GM19467 (cell line): ENCODE data around the gene TSPAN4.

Experiments
- ATAC-seq: cut with Tn5 transposase; IDR thresholded peaks from one replicate; pipeline ENCODE4 v1.9.1; 2021; ENCODE audit warnings: mild to moderate bottlenecking, moderate library complexity; ENCODE audit not compliant: unreplicated experiment

The TSPAN4 gene

DNA sequence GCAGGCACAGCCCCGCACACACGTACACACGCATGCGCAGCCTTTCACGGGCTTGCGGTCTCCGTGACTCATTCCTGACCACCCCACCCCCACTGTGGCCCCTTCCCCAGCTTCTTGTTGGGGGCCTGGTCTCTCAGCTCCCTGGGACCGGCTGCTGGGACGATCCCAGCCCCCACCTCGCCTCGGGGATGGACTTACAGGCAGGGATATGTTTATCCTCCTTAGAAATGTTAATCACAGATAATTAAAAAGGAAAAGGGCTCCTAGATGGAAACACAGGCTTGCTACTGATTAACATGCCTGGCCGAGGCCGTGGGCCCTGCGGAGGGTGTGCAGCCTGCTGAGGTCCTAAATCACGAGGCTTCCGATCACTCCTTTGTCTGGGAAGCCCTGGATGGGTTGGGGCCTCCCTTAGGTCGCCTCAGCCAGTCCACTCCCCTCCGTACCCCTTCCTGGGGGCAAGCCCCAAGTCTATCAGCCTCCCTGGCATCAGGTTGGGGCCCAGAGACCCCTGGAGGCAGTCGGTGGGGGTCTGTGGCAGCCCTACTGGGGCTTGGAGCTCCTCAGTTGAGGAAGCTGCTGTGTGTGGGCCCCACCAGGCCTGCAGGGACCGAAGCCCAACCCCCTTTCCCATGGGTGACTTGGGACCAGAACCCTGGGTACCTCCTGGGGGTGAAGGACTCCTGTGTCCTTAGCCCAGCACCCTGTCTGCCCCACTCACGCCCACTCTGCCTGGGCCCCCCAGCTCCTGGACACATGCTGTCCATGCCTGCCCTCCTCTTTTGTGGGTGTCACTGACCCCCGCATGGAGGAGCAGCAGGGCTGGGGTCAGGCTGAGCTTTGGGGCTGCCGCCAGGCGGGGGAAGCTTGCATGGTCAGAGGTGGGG lies 20.6 kb downstream of the TSPAN4 start:
- no peak for ATAC-seq

DNA sequence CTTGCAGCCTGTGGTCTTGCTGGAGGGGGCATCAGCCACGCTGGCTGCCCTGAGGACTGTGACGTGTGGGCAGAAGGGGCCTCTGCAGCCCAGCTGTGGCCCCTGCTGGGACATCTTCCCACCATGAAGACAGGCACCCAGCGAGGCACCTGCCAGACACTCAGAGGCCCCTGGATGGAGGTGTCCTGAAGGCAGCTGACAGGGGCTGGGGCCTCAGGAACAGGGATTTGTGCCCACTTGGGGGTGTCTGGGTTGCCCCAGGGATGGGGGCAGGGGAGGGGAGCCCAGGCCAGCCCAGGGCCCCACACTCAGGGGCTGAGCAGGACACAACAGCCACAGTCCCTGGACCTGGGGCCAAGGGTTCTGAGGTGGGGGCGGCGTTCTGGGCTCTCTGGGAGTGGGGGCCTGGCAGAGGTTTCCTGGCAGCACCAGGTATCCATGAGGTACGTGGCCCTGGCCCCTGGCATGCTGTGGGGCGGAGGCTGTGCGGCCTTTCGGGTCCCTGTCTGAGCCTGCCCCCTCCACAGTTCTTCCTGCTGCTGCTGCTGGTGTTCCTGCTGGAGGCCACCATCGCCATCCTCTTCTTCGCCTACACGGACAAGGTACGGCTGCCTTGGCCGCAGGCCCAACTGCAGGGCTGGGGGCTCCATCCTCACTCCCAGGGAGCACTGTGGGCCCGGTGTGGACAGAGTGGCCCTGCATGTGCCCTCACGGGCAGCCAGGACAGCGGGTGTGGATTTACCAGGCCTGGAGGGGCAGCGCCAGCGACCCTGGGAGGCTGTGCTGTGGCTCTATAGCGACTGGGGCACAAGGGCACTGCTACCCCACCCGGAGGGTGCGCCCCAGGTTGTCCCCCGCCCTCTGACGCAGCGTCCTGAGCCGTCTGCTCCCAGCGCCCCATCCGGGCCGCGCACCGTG lies 21.5 kb downstream of the TSPAN4 start:
- no peak for ATAC-seq

DNA sequence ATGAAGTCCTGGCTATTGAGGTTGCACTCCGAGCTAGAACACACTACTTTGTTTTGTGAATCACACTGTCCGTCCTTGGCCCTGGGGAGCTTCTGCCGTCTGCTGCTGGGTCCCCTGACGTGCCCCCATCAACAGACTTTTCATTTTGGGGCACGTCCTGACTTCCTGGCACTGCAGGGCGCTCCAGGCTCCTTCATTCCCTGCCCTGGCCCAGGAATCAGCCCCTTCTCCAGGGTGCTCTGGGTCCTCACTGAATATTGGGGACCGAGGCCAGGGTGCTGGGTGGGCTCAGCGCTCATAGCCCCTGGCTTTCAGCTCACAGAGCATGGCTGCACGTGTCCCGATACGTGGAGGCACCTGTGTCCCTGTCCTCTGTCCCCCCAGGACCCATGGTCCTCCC lies 22.2 kb downstream of the TSPAN4 start:
- ATAC-seq: no peak

DNA sequence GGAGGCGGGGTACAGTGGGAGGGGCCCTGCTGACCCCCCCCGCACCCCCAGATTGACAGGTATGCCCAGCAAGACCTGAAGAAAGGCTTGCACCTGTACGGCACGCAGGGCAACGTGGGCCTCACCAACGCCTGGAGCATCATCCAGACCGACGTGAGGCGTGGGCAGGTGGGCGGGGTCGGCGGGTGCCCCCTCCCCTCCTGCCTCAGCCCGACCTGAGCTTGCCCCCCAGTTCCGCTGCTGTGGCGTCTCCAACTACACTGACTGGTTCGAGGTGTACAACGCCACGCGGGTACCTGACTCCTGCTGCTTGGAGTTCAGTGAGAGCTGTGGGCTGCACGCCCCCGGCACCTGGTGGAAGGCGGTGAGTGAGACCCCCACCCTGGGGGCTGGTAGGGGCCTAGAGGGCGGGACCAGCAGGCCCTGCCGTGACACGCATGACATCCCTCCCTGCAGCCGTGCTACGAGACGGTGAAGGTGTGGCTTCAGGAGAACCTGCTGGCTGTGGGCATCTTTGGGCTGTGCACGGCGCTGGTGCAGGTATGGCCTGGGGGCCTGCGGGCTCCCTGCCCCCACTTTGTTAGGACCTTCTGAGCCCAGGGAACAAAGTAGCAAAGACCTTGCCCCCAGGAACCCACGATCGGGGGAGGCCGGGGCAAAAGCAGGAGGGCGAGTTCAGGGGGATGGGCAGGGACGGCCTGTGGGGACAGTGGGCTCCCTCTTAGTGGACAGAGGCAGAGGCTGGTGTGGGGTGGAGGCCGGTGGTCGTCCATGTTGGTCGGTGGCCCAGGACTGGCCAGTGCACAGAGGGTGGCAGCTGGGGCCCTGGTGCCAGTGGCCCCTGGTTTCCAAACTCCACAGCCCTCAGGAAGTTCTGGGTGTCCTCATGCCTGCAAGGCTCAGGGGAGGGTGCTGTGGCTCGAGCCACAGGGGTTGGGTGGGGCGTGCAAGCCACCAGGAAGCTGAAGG lies 23.1 kb downstream of the TSPAN4 start:
- ATAC-seq: no peak

DNA sequence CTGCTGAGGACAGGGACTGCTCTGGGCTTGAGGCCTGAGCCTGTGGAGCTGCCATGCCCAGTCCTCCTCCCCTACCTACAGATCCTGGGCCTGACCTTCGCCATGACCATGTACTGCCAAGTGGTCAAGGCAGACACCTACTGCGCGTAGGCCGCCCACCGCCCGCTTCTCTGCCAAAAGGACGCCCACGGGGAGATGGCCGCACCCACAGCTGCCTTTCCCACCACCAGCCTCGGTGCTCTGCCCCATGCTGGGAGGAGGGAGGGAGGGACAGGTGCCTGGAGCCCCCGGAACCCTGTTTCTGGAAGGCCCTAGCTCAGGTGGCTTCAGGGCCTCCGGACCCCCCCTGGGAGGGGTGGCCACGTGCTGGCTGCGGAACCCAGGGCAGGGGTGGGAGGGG lies 23.8 kb downstream of the TSPAN4 start:
- no peak for ATAC-seq

DNA sequence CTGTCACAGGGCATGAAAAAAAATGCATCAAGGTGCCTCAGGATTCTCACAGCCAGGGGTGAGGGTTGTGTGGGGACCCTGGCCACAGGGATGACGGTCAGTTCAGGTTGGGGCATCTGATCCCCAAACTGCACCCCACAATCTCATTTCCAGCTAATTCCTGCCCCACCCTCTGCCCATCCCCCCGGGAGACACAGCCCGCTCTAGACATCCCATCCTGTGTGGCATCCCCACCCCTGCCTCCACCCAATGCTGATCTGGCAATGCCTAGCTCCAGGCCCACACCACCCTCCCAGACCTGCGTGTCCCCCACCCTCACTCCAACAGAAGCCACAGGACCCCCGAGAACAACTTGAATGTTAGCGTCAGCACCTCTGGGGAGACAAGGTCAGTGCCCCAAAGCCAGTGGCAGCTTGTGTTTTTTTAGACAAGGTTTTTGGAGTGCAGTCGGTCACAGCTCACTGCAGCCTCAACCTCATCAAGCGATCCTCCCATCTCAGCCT lies 25.3 kb downstream of the TSPAN4 start:
- ATAC-seq: no peak

DNA sequence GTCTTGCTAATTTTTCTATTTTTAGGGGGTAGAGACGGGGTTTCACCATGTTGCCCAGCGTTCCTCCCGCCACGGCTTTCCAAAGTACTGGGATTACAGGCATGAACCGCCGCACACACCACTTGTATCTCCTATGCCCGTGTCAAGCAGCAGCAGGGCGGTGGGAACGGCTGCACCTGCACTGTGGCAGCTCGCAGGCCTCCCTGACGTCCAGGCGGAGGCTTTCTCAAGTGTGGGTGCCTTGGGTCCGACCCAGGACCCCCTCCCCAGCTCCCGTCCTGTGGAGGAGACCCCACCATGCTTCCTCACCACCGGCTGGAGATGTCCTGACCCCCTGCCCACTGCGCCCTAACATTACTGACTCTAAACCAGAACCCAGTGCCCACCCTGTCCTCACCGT lies 25.7 kb downstream of the TSPAN4 start:
- no peak for ATAC-seq

DNA sequence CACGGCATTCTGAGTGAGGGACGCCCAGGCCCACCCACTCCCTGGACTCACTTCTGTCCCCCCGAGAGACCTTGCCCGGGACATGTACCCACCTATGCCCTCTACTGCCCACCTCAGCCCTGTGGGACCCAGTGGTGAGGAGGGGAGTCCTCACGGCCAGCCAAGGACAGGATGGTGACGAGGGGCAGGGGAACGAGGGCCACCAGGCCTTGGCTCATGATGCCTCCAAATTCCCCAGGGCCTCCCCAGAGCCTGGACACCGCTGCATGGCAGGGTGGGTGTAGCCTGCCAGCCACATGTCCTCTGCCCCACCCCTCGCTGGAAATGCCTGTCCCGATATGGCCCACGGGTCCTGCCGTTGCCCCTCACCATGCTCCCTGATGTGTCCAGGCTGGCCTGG lies 26.1 kb downstream of the TSPAN4 start:
- ATAC-seq: no peak

DNA sequence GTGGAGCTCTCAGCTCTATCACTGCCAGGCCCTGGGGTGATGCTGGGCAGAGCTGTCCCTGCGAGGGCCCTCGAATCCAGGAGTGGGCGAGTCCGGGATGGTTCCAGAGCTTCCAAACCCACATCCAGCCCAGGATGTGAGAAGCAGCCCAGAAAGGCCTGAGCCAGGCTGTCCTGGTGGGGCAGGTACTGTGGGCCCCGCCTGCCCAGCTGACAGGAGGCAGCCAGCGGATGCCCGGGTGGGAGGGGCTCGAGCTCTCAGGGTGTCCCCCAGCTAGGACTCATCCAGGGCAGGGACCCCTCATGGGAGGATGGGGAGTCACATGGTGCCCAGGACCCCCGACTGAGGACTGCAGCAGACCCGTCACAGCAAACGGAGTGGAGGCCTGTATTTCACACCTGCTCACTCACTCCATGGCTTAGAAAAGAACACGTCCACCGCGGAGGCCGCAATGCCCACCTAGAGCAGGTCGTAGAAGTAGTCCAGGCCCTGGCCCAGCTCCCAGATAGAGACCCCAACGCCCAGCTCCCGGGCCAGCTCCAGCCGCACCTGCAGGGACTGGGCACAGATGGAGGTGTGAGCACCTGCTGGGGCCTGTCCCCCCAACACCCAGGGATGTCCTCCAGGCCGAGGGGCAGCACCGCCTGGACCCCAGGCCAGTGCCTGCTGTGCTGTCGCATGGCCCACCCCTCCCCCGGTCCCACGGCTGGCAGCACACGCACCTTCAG lies 26.9 kb downstream of the TSPAN4 start:
- ATAC-seq: no peak

DNA sequence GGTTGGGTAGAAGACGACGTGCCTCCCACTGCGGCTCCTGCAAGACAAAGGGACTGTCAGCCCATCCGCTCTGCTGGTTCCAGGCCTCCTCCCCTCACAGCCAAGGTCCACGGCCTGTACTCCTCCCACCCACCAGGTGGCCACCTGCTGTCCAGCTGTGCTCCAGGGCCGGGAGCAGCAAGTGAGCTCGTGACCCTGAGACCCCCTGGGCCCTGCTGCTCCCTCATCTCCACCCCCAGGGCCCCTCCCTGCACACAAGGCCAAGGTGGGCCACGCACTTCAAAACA lies 27.4 kb downstream of the TSPAN4 start:
- no peak for ATAC-seq

DNA sequence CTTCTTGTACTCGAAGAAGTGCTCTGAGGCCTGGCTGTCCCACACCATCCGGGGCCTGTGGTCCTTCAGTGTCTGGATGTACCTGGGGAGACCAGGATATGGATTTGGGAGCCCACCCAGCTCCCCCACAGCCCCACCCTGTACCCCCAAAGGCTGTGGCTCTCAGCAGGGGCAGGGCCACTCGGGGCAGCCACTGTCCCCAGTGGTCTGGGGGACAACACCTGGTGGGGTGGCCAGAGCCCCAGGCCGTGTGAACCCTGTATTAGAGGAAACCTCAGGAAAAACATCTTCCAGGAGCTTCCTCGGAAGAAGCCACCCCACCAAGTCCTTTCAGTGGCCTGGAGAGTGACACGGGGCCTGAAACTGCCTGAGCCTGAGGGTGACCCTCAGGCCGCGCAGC lies 27.8 kb downstream of the TSPAN4 start:
- no peak for ATAC-seq

DNA sequence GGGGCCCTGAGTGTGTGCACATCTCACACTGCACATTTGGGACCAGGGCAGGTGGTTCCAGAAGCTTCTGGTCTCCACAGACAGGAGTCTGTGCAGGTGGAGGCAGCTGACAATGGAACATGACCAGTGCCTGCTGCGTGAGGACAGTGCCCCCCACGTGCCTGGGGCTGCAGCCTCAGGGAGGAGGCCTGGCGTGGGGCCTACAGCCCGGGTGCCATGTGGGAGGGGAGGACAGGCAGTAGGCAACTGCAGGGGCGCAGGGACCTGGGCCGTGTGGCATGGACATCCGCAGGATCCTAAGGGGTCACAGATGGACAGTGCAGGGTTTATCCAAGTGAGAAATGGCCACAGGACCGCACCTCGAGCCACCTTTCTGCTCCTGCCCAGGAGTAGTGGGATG lies 28.8 kb downstream of the TSPAN4 start:
- no peak for ATAC-seq

DNA sequence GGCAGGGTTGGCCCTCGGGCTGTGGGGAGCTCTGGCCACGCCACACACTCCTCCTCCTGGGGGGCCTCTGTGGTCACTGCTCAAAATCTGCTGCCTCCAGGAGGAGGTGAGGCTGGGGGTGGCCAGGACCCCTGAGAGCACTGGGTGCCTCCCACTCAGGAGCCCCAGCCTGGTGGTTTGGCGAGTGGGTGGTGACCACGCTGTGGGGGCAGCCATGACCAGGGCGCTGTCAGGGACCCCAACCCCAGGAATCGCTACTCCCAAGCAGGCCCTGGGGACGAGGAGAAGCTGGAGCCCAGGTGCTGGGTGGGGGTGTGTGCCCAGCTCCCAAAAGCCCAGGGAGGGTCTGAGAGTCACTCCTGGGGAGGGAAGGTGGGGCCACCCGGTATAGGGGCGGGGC lies 30.1 kb downstream of the TSPAN4 start:
- no peak for ATAC-seq

DNA sequence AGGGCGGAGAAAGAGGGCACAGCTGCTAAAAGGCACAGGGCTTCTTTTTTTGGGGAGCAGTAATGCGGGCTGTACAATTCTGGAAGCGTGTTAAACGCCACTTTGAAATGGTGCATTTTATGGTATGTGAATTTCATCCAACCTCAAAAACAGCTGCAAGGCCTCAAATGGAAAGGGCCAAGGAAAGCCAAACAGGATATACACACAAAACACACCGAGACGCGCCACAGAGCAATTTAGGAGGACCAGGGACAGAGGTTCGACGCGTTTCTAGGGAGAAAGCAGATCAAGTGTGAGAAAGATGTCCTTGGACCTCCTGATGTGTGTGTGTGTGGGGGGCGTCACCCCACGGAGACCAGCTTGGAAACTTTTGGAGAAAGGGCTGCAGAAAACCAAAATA lies 31.1 kb downstream of the TSPAN4 start:
- no peak for ATAC-seq

DNA sequence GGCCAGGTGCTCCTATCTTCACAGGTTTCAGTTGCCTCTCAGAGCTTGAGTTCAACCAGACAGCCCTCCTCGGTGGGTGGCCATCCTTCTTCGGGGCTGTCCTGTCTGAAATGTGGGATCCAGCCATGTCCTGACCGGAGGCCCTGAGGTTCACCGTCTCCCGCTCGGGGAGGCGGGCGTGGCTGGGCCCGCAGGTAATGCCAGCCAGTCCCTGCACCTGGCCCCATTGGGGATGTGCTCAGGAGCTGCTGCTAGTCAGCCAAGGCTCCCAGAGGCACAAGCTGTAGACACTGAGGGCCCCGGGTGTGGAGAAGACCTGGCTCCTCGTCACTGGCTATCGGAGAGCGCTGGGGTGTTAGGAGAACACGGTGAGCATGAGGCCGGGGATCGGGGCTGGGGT lies 32.6 kb downstream of the TSPAN4 start:
- ATAC-seq: no peak

DNA sequence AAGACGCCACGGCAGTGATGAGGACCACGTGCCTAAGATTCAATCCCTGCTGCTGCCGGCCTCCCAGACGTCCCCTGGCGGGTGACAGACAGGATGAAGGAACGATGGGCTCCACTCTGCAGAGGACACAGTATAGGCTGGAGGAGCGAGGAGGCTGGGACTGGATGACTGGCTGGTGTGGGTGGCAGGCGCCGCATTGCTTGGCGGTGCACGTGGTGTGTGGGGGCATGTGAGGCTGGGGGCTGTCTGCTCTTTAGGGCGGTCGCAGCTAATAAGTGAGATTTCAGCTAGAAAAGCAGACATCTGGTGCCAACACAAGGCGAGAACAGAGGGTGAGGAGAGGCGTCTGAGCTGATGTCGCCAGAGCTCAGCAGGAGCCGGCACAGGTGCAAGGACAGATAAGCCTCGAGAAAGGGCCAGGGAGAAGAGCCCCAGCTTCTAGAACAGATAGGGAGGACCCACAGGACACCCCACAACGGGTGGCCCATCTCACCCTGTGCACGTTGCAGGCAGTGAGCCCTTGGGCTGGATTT lies 33.2 kb downstream of the TSPAN4 start:
- ATAC-seq: no peak

DNA sequence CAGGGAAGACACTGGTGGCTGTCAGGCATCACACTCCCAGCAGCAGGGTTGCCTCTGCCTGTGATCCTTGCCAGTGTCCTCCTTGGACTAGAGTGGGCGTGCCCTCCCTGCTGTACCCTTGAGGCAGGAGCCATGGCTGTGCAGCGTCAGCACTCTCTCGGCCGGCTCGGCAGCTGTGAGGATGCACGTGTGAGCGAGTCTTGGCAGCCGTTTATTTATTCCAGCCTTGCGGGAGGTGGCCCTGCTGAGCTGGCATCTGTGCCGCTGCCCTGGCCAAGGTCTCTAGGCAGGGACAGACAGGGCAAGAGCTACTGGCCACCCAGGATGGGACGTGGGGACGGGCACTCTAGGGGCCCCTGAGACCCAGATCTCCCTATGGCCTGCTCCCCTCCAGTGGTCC lies 33.9 kb downstream of the TSPAN4 start:
- no peak for ATAC-seq

DNA sequence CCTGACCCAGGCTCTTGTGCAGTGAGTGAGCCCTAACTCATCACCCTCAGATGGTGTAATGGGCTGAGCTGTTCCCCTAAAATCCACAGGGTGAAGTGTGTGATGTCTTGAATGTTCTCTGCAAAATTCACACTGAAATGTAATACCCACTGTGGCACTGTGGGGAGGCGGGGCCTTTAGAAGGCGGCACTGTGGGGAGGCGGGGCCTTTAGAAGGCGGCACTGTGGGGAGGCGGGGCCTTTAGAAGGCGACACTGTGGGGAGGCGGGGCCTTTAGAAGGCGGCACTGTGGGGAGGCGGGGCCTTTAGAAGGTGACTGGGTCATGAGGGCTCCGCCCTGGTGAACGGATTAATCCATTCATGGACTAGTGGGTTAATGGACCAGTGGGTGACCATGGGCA lies 34.9 kb downstream of the TSPAN4 start:
- ATAC-seq: no peak

DNA sequence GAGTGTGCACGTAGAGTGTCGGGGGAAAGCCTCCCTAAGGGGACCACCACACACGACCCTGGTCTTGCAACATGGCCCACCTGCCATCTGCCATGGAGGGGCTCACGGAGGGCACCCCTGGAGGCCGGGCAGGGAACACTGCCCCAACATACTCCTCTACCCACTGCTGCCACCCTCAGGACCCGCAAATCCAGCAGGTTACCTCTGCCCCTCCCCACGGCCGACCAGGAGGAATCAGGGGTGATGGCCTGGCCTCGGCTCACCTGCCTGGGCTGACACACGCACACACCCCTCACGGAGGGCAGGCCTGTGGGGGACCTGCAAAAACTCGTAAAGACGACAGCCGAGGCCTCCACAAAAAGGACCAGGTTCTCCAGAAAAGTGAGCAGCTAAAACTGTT lies 37.8 kb downstream of the TSPAN4 start:
- ATAC-seq: no peak

DNA sequence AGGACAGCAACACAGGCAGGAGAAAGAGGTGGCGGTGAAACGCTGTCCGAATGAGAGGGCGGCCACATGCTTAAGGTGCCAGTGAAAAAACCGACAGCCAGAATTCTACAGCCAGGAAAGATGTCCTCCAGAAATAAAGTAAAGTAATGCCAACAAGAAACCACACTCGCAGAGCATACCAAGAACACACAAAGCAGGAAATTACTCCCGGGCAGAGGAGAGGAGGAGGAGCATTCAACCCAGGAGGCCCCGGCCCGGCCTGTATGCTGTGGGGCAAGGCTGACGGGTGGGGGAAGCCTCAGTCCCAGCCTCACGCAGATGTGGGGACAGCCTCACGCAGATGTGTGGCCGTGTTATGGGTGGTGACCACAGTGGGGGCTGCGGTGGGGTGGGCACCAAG lies 39.9 kb downstream of the TSPAN4 start:
- no peak for ATAC-seq
